Fibroblast of gingiva (primary cell): ENCODE results near the gene PEX1.
"Not testable (repeated sequence)": the region's sequence is repeated elsewhere in the genome, so short reads cannot be mapped to it uniquely, and the experiment has no call there.

Source experiments
- DNase-seq: peaks from one replicate; pipeline ENCODE4 v3.0.0-alpha.2; 2011; ENCODE audit warnings: low read depth

PEX1 gene

GRCh38 chr7:92528188-92528957 is at the start of gene PEX1, which contains the start of gene RBM48:
Gene PEX1, minus strand, starts transcription at chr7:92528520. Its CDS starts 85 bp downstream, at chr7:92528435.
Gene RBM48, plus strand, starts transcription at chr7:92528795. Its CDS starts 19 bp downstream, at chr7:92528814.
- DNase-seq = peak; percentile 99

- DNase-seq = no peak
These were observed 48.0 kb upstream of the PEX1 start for GRCh38 chr7:92576296-92576695.

- DNase-seq = no peak
These were observed 40.8 kb upstream of the PEX1 start for GRCh38 chr7:92569137-92569536.

- DNase-seq = peak; percentile 41
These were observed 39.1 kb upstream of the PEX1 start for GRCh38 chr7:92567460-92567859.

GRCh38 chr7:92563345-92563744 is 35.0 kb upstream of the PEX1 start:
- no peak for DNase-seq

GRCh38 chr7:92560602-92561001 is 32.3 kb upstream of the PEX1 start:
- no peak for DNase-seq

- DNase-seq = peak; percentile 24
These were observed 29.6 kb upstream of the PEX1 start for GRCh38 chr7:92557808-92558362.

GRCh38 chr7:92557249-92557648 is 28.9 kb upstream of the PEX1 start:
- DNase-seq = no peak

- DNase-seq = no peak
These were observed 21.9 kb upstream of the PEX1 start for GRCh38 chr7:92550194-92550593.

- DNase-seq = peak; percentile 29
These were observed 19.3 kb upstream of the PEX1 start for GRCh38 chr7:92547579-92547978.

GRCh38 chr7:92546856-92547497 is 18.7 kb upstream of the PEX1 start:
- no peak for DNase-seq

- DNase-seq = not testable (repeated sequence)
These were observed 16.8 kb upstream of the PEX1 start for GRCh38 chr7:92545116-92545515.

GRCh38 chr7:92543542-92543941 is 15.2 kb upstream of the PEX1 start:
- not testable (repeated sequence) for DNase-seq

GRCh38 chr7:92534572-92534971 is 6.3 kb upstream of the PEX1 start:
- no peak for DNase-seq

GRCh38 chr7:92528958-92529264 is 591 bp upstream of the PEX1 start:
- no peak for DNase-seq

GRCh38 chr7:92527300-92528187 is 776 bp downstream of the PEX1 start:
- DNase-seq = peak; percentile 40

- DNase-seq = no peak
These were observed 5.2 kb downstream of the PEX1 start for GRCh38 chr7:92523110-92523509.

- no peak for DNase-seq
These were observed 8.3 kb downstream of the PEX1 start for GRCh38 chr7:92520024-92520423.

GRCh38 chr7:92517631-92518030 is 10.7 kb downstream of the PEX1 start:
- no peak for DNase-seq

GRCh38 chr7:92513167-92513902 is 15.0 kb downstream of the PEX1 start:
- DNase-seq = no peak

GRCh38 chr7:92508946-92509345 is 19.4 kb downstream of the PEX1 start:
- DNase-seq = no peak

- no peak for DNase-seq
These were observed 22.0 kb downstream of the PEX1 start for GRCh38 chr7:92506363-92506762.
